Activated naive CD4-positive, alpha-beta T cell (primary cell): ENCODE results near the gene METTL13.
A peak's percentile ranks its signal among the peaks of the same experiment; 100 is the strongest.

ENCODE experiments used
- DNase-seq, 4 experiments: peaks; one replicate each; lab custom pipeline; 2025; lab: John Stamatoyannopoulos, UW

The METTL13 gene

DNA sequence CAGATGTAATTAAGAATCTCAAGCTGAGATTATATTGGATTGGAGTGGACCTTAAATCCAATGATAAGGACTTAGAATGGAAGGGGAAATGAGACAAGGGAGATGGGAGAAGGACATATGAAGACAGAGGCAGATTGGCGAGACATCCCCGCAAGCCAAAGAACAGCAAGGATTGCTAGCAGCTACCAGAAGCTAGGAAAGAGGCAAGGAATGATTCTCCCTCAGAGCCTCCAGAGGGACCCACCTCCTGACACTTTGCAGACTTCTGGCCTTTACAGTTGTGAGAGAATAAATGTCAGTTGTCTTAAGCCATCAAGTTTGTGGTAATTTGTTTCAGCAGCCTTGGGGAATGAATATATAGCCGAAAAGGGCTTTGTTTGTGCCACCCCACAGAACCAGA lies 20.7 kb downstream of the METTL13 start:
- no peak for DNase-seq

DNA sequence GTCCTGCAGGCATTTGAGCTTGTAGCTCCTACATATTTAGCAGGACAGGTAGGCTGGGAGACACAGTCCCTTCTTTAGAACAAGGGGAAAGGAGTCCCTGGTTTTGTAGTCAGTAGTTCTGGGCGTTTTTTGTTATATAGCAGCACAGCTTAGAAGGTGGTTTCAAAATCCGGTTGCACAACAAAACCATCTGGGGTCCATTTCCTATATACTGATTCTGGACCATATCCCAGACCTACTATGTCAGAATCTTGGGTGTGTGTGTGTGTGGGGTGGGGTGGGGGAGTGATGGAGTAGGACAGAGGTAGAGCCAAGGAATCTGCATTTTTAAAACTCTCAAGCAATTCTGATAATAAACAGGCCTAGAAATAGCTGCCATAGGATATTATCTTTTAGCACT lies 21.6 kb downstream of the METTL13 start:
- DNase-seq: no peak

DNA sequence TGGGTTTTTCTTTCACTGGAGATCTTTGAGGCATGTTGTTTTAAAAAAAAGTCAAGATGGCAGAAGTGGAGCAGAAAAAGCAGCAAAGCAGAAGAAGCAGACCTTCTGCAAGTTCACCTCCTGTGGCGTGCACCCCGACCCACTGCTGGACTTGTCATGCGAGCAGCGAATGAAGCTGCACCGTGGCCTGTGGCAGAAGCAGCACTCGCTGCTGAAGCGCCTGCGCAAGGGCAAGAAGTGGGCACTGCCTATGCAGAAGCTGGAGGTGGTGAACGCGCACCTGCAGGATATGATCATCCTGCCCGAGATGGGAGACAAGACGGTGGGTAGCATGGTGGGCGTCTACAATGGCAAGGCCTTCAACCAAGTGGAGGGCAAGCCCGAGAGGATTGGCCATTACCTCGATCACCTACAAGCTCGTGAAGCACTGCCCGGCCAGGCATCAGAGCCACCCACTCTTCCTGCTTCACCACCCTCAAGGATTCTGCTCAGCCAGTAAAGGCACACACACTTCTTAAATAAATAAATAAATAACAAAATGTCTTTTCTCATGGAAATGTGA lies 22.1 kb downstream of the METTL13 start:
- DNase-seq: no peak

DNA sequence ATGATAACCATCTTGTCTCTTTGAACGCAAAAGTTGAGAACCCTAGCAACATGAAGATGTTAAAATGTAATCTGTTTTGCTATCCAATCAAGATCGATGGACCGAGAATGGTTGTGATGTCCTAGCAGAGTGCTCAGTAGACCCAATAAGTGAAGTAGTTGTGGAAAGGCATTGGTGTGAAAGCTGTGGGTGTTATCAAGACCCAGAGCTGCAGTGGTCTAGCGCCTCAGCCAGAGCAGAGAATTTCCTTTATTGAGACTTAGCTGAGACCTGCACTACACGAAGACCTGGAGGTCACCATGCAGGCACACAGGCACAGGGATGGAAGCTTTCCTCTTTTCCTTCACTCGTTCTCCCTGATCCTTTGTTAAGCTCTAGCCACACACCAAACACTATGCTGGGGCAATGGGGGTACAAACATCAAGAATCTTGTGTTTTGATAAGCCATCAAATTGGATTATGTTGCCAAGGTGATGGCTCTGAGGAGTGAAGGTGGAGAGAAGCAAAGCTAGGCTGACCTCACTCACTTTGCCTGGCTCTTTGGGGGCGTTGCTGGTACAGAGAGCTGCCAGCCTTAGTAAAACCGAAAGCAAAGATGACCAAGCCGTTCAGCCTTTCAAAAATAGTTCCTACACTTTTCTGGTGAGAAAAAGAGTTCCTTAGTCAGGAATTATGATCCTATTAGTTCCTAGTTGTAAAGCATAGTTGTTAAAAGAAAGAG lies 24.1 kb downstream of the METTL13 start:
- DNase-seq: no peak

DNA sequence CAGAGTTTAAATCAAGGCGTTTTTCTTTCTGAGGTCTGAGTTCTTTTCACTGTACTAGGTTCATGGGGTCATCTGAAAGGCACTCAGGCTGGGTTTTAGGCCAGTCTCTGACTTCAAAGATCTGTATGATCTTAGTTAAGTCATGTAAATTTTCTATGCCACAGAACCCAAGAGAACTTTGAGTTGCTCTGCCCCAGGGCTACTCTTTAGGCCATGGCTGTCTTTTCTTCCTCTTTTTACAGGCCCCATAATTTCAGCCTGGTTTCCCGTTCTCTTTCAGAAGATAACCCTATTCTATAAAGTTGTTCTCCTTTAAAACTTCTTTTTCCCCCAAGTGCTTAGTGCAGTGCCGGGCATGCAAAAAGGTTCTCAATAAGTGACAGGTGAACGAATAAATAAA lies 26.1 kb downstream of the METTL13 start:
- DNase-seq: no peak

DNA sequence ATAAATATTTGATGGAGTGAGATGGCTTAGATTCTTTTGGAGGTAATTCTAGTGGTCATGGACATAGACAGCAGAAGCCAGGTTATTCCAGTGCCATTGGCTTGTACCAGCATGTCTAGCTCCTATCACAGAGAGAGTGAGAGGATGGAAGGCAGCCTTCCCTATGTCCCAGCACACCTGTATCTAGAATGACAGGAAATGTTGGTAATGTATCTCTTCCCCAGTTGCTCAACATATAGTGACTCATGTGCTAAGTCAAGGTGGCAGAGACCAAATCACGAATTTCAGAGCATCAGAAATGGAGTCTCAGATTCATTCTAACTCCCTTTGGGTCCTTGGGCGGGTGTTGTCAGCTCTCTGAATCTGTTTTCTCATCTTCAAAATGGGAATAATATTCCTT lies 28.4 kb downstream of the METTL13 start:
- no peak for DNase-seq

DNA sequence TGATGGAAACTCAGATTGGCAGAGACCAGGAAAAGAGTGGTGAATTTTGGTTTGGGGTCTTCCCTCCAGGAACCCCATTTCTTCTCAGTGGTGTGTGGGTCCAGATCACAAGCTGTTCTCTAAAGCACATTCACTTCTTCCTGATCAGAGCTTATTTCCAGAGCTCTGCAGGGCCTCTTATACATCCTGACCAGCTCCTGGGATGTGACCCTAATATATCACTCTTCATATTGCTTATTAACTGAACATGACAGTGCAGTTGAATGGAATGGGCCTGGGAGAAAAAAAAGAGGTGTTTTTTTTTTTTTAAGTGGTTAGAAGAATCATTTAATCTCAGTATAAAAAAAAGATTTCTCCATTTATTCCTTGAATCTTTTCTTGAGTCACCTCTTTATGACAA lies 30.2 kb downstream of the METTL13 start:
- DNase-seq: no peak

DNA sequence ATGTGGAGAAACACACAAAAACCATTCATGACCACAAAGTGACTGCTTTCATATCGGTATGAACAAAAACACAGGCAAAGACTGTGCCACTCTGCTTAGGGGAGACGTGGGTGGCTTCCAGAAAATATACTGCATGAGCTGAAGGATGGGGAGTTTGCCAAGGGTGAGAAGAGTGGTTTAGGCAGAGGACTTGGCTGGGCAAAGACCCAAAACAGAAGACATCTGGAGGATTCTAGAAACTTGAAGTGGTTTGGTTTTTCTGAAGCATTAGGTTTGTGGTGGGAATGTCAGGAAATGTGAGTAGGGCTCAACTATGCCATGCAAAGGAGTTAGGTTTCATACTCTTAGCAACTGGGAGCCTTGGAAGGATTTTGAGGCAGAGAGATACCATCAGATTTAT lies 33.2 kb downstream of the METTL13 start:
- no peak for DNase-seq

DNA sequence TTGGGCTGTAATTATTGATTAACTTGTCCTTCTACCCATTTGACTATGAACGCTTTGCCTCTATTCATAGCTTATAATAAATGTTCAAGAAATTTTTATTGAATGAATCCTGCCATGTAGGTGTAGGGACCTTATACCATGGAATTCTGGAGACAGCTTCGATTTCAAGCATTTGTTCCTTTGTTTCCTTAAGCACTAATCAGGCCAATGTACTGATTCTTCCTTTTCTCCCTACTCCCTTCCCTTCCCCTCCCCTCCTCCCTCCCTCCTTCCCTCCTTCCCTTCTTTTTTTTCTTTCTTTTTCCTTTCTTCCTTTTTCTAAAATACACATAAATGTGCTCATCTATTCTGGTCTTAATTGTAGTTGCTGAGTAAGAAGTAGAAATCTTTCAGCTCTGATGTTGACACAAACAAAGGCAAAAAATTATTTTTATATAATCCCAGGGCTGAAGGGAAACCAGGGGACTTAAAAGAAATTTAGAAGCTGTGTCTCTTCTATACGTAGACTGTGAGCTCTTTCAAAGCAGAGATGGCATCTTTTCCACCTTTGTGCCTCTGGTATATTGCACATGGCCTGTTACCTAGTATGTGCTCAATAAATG lies 34.9 kb downstream of the METTL13 start:
- no peak for DNase-seq

DNA sequence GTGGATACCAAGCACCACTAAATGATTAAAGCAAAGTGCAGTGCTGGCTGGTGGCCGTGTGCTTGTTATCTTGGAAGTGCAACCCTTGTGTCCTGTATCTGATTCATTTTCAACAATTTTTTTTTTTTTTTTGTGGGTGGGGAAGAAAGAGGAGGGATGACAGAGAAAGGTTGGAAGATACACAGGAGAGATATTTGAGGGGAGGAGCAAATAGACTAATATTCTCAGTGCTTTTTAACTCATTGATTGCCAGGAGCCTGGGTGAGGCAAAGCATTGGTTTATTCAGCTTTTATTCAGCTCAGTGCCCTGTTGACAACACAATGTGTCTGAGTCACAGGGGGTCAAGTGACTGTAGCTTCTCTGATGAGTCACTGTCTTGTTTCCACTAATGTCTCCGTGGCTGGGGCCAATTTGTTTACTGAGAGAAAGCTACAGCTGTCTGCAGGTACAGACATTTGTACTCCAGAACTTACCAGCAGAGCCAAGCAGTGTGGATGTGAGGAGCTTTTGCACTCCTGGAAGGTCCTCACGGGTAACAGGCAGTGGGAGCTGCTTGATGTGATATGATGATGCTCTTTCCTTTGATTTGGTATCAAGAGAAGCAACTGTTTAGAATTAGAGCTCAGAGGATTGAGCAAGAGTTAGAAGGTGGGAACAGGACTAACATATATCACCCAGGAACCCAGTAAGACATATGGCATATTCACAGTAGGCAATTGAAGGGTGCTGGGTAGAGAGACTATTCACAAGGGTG lies 36.2 kb downstream of the METTL13 start:
- no peak for DNase-seq

DNA sequence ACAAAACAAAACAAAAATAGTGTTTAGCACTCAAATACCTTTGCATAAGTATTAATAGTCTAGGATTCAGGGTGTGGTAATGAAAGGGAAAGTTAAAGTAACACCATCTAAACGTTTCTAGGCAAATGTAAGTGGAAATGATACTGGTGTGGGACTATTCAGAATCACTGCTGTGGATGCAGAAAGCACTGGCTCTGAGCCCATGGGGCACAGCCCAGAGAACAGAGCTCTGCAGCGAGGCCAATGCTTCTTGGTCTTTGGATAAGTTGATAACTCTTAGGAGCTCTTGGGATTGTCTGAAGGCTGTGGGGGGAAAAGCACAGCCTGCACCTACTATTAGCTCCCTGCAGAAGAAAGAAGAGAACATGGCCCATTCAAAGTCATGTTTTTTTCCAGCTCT lies 38.5 kb downstream of the METTL13 start:
- DNase-seq: no peak

DNA sequence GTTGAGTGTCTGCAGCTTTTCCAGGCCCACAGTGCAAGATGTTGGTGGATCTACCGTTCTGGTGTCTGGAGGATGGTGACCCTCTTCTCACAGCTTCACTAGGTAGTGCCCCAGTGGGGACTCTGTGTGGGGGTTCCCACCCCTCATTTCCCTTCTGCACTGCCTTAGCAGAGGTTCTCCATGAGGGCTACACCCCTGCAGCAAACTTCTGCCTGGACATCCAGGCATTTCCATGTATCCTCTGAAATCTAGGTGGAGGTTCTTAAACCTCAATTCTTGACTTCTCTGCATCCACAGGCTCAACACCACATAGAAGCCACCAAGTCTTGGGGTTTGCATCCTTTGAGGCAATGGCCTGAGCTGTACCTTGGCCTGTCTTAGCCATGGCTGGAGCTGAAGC lies 45.5 kb downstream of the METTL13 start:
- DNase-seq: no peak

DNA sequence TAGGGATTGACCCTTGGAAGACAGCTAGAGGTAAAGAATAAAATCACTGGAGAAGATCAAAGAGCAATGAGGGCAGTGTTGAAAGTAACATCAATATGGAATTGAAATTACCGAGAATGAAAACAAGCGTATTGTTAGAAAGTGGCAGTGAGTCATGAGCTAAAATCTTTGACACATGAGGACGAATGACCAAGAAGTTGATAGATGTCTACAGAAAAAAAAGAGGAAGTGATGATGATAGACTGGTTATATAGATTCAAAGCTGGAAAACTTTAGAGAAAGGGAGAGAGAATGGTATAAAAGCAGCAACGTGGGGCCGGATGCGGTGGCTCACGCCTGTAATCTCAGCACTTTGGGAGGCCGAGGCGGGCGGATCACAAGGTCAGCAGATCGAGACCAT lies 47.3 kb downstream of the METTL13 start:
- no peak for DNase-seq

DNA sequence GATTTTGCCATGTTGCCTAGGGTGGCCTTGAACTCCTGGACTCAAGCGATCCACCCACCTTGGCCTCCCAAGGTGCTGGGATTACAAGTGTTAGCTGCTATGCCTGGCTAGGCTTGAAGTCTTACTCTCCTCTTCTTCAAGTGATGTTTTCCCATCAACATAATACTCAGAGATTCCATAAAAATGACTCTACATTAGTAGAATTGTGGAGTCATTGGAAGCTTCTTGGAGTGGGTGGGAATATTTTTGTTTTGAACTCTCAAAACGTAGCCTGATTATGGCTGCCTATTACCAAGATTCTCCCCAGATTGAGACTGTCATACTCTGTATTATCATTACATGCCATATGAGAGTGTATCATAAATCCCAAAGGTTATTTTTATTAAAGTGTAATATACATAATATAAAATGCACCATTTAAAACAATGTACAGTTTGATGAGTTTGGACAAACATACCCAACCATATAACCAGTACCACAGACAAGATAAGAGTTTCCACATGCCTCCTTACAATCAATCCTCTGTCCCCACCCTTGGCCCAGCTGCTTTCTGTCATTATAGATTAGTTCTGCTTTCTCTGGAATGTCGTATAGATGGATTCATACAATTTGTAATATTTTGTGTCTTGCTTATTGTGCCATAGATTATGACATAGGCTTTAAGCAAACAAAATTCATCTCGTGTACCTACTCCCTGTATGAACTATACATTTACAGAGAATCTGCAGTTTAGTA lies 51.8 kb downstream of the METTL13 start:
- DNase-seq: no peak

DNA sequence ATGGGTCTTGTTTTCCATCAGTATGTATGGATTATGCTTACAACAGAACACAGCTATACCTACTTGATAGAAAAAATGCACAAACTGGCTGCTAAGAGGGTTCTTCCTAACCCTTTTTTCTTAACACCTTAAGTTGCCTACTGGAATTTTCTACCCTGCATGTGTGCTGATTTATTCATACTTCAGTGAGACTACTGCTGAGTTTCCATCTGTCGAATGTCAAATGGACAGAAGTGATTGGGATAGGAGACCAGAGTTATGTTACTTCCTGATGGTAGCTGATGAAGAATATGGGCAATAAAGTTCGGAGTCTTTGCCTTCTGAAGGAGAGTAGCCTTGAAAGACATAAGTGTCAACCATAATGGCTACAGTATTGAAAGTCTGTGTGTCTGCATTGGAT lies 53.4 kb downstream of the METTL13 start:
- DNase-seq: no peak

DNA sequence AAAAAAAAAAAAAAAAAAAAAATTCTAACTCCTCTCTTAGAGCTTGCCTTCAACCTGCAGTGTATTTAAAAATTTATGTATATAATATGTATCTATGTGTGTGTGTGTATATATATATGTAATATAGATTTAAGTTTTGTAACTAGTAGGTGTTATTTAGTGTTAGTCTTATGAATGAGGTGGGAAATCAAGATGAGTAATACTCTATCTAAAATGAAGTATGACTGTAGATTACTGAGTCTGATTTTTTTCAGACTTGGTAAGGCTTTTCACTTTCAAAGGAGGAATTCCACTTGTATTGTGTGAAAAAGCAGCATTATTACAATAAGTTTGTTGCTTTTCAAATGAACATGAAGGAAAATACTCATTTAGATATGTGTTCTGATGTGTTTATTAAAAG lies 54.4 kb downstream of the METTL13 start:
- no peak for DNase-seq

DNA sequence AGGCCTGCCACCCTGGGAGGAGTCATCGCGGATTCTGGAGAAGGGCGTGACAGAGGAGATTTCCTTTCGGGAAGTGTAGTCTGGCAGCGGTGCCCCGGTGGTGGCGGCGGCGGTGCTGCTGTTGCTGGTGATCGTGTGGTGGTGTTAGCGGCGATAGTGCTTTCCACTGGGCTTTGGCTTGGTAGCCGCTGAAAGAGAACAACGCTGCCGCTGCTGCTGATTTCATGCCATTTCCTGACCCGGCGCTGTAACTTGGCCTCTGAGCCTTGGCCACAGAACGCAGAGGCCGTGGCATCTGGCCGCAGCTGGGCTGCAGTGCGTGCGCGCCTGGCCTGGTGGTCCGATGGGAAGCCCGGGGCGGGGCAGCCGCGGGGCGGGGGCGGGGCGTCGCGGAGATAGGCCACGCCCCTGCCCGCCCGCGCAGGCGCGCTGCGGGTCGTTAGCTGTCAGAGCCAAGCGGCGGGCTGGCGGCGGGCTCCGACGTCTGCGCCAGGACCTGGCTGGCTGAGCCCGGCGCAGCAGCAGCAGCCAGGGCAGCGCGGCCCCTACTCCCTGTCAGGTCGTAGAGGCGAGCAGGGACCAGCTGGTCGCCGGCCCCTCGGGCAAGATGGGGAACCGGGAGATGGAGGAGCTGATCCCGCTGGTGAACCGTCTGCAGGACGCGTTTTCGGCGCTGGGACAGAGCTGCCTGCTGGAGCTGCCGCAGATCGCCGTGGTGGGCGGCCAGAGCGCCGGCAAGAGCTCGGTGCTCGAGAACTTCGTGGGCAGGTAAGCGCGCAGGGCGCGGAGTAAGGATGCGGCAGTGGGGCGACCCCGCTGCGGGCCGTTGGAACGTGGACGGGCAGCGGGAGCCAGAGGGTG lies 59.8 kb downstream of the METTL13 start, which contains the start of gene DNM3:
Gene DNM3 (plus strand): TSS at position 449 of the 861 bp plus-strand sequence. CDS start 159 bp downstream, at position 608.
- peak; percentile 33 to 76 (median 51) for DNase-seq

DNA sequence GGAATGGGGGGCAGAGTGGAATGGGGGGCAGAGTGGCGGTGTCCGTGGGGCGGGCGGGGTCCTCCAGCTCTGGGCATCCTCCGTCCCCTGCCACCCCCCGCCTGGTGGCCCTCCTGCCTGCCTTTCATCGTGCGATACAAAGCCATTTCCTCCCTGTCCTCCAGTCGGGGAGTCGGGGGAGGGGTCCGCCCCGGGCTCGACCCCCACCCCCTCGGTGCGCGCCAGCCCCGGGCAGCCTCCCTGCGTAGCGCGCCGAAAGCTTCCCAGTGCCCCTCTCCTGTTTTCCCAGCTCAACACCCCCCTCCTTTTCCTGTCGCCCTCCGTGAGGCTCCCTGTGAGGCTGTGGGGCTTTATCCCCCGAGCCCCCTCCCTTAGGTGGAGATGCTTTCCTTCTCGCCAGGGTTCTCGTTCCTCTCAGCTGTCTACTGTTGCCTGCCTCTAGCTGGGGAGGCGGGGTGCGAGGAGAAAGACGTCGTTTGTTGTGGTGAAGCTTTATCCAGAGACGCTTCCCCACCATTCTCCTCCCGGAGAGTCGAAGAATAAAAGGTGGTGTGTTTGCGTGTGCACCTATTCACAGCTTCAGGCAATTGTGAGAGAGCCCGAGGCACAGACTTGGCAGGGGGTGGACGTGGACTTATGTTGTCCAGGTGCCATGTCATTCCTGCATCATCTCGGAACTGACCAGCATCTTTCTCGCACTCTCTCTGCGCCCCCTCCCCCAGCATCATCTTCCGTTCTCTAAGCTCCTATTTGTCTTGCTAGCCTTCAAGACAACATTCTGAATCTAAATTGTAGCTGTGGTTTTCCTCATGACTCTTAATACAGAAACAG lies 60.7 kb downstream of the METTL13 start:
- no peak for DNase-seq

DNA sequence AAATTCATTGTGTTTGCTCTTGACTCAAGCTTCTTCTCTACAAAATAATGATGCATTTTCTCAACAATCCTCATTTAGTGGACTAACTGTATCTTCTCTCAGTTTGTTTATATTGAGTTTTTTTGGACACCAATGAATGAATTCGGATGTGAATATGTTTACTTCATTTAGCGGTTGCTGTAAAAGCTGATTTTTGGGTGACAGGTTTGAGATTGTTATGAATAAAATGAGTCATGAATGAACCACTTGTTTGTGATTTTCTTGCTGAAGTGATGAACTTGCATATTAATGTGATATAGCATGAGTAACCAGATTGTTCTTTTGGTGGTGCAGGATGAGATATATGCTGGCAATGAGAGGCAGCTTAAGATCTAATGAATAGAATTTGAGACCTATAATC lies 62.9 kb downstream of the METTL13 start:
- no peak for DNase-seq

DNA sequence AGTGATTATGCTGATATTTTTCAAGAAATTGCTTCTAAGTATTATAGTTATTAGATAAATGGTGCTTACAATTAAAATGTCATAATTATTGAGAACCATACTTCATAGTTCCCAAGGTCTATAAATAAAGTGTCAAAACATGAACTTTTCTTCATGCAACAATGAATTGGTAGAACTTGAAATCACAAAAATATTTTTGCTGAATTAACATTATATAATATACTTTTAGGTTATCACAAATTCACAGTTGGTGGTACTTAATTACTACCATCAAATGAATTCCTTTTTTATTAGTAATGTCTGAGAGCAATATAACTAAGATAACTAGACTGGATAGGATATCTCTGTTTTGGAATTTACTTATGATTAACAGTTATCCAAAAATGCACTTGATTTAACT lies 64.5 kb downstream of the METTL13 start:
- no peak for DNase-seq
